D721Med (cell line): Measurements from ENCODE around the gene COMMD9.
A peak's percentile ranks its signal among the peaks of the same experiment; 100 is the strongest.

Experiments used
- DNase-seq: peaks from one replicate; pipeline ENCODE4 v3.0.0; 2011; ENCODE audit warnings: low spot score; ENCODE audit not compliant: insufficient read length
- FAIRE-seq: peaks from 2 replicates; lab custom pipeline; 2011; peaks lifted over from hg19 to GRCh38; lab: Jason Lieb, UNC
- CTCF ChIP-seq: IDR thresholded peaks from 2 replicates; pipeline ENCODE4 v1.5.1; 2012; ENCODE audit warnings: mild to moderate bottlenecking, control low read depth; ENCODE audit not compliant: insufficient read depth; ENCODE audit errors: missing control alignments

COMMD9 gene

GRCh38 chr11:36254713-36255112 lies 34.5 kb downstream of the COMMD9 start:
- FAIRE-seq, result no peak
- no peak for DNase-seq
- TF ChIP-seq CTCF, result no peak

GRCh38 chr11:36253238-36253637 lies 36.0 kb downstream of the COMMD9 start:
- no peak for TF ChIP-seq CTCF
- DNase-seq, result peak; percentile 52
- no peak for FAIRE-seq

DNA sequence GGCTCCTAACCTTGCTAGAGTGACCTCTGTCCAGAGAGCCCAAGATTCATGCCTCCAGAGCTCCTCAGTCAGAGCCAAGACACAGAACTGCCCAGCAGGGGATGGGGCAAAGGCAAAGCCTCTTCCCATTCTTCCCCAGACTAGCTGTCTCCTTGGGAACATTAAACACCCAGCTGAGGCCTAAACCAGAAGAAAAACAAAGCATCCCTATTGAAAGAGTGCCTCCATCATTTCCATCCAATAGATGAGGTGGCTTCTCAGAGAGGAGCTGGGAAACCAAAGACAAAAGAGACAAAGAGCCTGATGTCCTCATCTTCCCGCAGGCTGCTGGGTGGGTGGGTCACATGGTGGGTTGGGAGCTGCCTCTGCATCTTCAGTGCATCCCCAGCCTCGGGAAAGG lies 37.4 kb downstream of the COMMD9 start:
- TF ChIP-seq CTCF, result no peak
- DNase-seq (no peak), FAIRE-seq (no peak)

DNA sequence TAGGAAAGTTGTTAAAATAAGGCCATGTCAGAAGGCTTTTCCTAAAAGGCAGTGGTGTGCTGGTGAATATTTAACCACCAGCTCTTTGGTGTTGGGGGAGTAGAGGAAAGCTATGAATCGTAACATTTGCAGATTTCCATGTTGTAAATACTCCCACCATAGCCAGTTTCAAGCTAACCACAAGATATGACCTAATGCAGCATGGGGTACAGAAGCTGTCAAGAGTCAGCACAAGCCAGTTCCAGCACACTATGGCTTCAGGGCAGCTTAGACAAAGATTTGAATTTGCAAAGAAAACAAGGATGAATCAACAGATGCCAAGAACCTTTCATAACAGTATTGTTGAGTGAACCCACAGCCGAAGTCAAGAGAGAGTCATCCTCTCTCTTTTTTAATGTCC lies 40.0 kb downstream of the COMMD9 start:
- FAIRE-seq (no peak), DNase-seq (no peak)
- TF ChIP-seq CTCF, result no peak

DNA sequence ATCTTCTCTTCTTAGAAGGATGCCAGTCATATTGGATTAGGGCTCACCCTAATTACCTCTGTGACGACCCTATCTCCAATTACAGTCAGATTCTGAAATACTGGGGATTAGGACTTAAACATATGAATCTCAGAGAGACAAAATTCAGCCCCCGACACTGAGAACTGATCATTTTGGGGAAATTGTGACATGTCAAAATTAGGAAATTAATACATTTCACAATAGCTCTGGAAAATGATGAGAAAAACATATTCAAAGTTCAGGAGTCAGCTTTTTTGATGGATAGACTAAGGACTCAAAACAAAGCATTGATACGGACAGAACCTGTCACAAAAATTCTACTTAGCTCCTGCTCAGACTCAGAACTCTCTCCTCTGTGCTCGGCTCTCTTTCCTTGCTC lies 40.8 kb downstream of the COMMD9 start:
- TF ChIP-seq CTCF, result no peak
- FAIRE-seq (no peak), DNase-seq (no peak)

- TF ChIP-seq CTCF, result no peak
- no peak for DNase-seq
- FAIRE-seq, result no peak
These were observed 41.7 kb downstream of the COMMD9 start for GRCh38 chr11:36247493-36247892.

DNA sequence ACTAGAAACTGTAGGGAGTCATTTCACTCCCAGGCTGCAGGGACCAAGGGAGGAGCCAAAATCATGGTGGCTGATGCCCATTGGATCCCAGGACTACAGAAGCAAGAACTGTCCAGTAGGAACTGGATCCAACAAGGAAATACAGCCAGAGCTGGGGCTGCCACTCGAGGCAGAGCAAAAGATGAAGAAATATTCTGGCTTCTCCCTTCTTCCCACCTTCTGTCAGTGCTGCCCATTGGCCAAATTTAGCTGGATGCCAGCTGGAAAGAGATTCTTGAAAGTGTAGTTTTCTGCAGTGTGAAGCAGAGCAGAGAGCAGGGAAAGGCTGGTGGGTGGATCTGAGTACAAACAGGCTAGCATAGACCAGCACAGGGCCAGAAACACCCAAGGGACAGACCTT lies 45.6 kb downstream of the COMMD9 start:
- no peak for DNase-seq
- TF ChIP-seq CTCF, result no peak
- no peak for FAIRE-seq
